Measurements from ENCODE around the gene GSTM1.

GSTM1 gene

DNA sequence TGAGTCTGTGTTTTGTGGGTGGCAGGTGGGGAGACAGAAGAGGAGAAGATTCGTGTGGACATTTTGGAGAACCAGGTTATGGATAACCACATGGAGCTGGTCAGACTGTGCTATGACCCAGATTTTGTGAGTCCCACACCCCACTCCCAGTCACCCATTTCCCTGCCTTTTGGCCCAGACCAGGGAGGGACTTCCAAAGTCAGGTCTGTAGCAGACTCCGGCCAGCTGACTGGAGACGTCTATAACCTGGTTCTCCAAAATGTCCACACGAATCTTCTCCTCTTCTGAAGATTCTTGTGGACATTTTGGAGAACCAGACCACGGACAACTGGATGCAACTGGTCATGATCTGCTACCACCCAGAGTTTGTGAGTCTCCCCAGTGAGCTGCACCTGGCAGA lies 26.0 kb downstream of the GSTM1 start:
- Histone ChIP-seq H3K79me2 (ENCODE audit: control insufficient read depth, low read length) (no peaks in the 10 kb centered on the region), H3K27me3 (ENCODE audit: control insufficient read depth, low read length) (0 out of 2 replicates have a peak, but pooled peaks cover 3% of the 10 kb centered on the region), H4K20me1 (ENCODE audit: control insufficient read depth, insufficient read depth, low read depth, low read length) (no peaks in the 10 kb centered on the region), H3F3A (ENCODE audit: control insufficient read depth, insufficient read depth) (no peaks in the 10 kb centered on the region), H3K36me3 (ENCODE audit: control insufficient read depth, low read length) (no peaks in the 10 kb centered on the region), H3K4me1 (ENCODE audit: control insufficient read depth, low read length) (no peaks in the 10 kb centered on the region), H3K27ac (ENCODE audit: low read depth, low read length) (no peak overlapping the region), H3K4me2 (ENCODE audit: low read length) (no peak overlapping the region), H3K9me3 (ENCODE audit: control insufficient read depth, insufficient read depth, low read length) (no peaks in the 10 kb centered on the region), H3K4me3 (ENCODE audit: low read length) (no peak overlapping the region), H3K9me2 (replicated peaks; ENCODE audit: control insufficient read depth, low read length) (no peaks in the 10 kb centered on the region)
- TF ChIP-seq CTCF (IDR thresholded peaks at IDR 0.05; ENCODE audit: low read depth, low read length, poor library complexity, severe bottlenecking), result no peak
- TF ChIP-seq EZH2phosphoT487 (IDR thresholded peaks at IDR 0.05; ENCODE audit: borderline replicate concordance, low read length), result no peak

- Histone ChIP-seq H3K9me3 (ENCODE audit: control insufficient read depth, insufficient read depth, low read length) (no peaks in the 10 kb centered on the region), H3K9me2 (replicated peaks; ENCODE audit: control insufficient read depth, low read length) (no peaks in the 10 kb centered on the region), H3K27me3 (ENCODE audit: control insufficient read depth, low read length) (0 out of 2 replicates have a peak, but pooled peaks cover 3% of the 10 kb centered on the region), H4K20me1 (ENCODE audit: control insufficient read depth, insufficient read depth, low read depth, low read length) (no peaks in the 10 kb centered on the region), H3K79me2 (ENCODE audit: control insufficient read depth, low read length) (no peaks in the 10 kb centered on the region), H3K4me1 (ENCODE audit: control insufficient read depth, low read length) (no peaks in the 10 kb centered on the region), H3K36me3 (ENCODE audit: control insufficient read depth, low read length) (no peaks in the 10 kb centered on the region), H3K27ac (ENCODE audit: low read depth, low read length) (no peak overlapping the region), H3K4me3 (ENCODE audit: low read length) (no peak overlapping the region), H3F3A (ENCODE audit: control insufficient read depth, insufficient read depth) (no peaks in the 10 kb centered on the region), H3K4me2 (ENCODE audit: low read length) (no peak overlapping the region)
- no peak for TF ChIP-seq EZH2phosphoT487 (IDR thresholded peaks at IDR 0.05; ENCODE audit: borderline replicate concordance, low read length)
- no peak for TF ChIP-seq CTCF (IDR thresholded peaks at IDR 0.05; ENCODE audit: low read depth, low read length, poor library complexity, severe bottlenecking)
These were observed 27.2 kb downstream of the GSTM1 start for GRCh38 chr1:109714661-109715372.

- no peak overlapping the region for H3K4me3 ChIP-seq (ENCODE audit: low read length)
- no peaks in the 10 kb centered on the region for H3K9me3 ChIP-seq (ENCODE audit: control insufficient read depth, insufficient read depth, low read length)
- no peaks in the 10 kb centered on the region for H3K36me3 ChIP-seq (ENCODE audit: control insufficient read depth, low read length)
- peaks cover 6% of the 10 kb centered on the region; the same call in 1 of the 2 replicates for H3K27me3 ChIP-seq (ENCODE audit: control insufficient read depth, low read length)
- H3K79me2 ChIP-seq (ENCODE audit: control insufficient read depth, low read length), result no peaks in the 10 kb centered on the region
- no peak overlapping the region for H3K4me2 ChIP-seq (ENCODE audit: low read length)
- no peaks in the 10 kb centered on the region for H3K4me1 ChIP-seq (ENCODE audit: control insufficient read depth, low read length)
- no peaks in the 10 kb centered on the region for H3F3A ChIP-seq (ENCODE audit: control insufficient read depth, insufficient read depth)
- no peaks in the 10 kb centered on the region for H4K20me1 ChIP-seq (ENCODE audit: control insufficient read depth, insufficient read depth, low read depth, low read length)
- H3K27ac ChIP-seq (ENCODE audit: low read depth, low read length), result no peak overlapping the region
- TF ChIP-seq CTCF (IDR thresholded peaks at IDR 0.05; ENCODE audit: low read depth, low read length, poor library complexity, severe bottlenecking) (no peak), EZH2phosphoT487 (IDR thresholded peaks at IDR 0.05; ENCODE audit: borderline replicate concordance, low read length) (no peak)
- H3K9me2 ChIP-seq (replicated peaks; ENCODE audit: control insufficient read depth, low read length), result no peaks in the 10 kb centered on the region
These were observed 28.5 kb downstream of the GSTM1 start for GRCh38 chr1:109716121-109716520.
